ENCODE measurements around the gene MYZAP.

The MYZAP gene

GRCh38 chr15:57640930-57641682, 49.4 kb downstream of the MYZAP start:
- Histone ChIP-seq H3K36me3 (ENCODE audit: insufficient read depth, low read length) (no peaks in the 10 kb centered on the region), H3K79me2 (ENCODE audit: control insufficient read depth, insufficient read depth, low read length, unreplicated experiment) (no peaks in the 10 kb centered on the region), H3K4me3 (ENCODE audit: low read depth, low read length) (no peak overlapping the region), H2AFZ (ENCODE audit: low read length, unreplicated experiment) (no peak overlapping the region), H3K27ac (ENCODE audit: low read depth, low read length) (no peak overlapping the region), H3K27me3 (ENCODE audit: insufficient read depth, low read length) (no peaks in the 10 kb centered on the region), H3K4me1 (ENCODE audit: control insufficient read depth, insufficient read depth, low read length, unreplicated experiment) (no peaks in the 10 kb centered on the region)

GRCh38 chr15:57643826-57644225, 52.1 kb downstream of the MYZAP start:
- H3K27ac ChIP-seq (ENCODE audit: low read depth, low read length): no peak overlapping the region
- no peaks in the 10 kb centered on the region for H3K36me3 ChIP-seq (ENCODE audit: insufficient read depth, low read length)
- no peaks in the 10 kb centered on the region for H3K79me2 ChIP-seq (ENCODE audit: control insufficient read depth, insufficient read depth, low read length, unreplicated experiment)
- H3K4me3 ChIP-seq (ENCODE audit: low read depth, low read length): no peak overlapping the region
- no peak overlapping the region for H2AFZ ChIP-seq (ENCODE audit: low read length, unreplicated experiment)
- peaks cover 5% of the 10 kb centered on the region for H3K4me1 ChIP-seq (ENCODE audit: control insufficient read depth, insufficient read depth, low read length, unreplicated experiment)
- no peaks in the 10 kb centered on the region for H3K27me3 ChIP-seq (ENCODE audit: insufficient read depth, low read length)

- peaks cover 5% of the 10 kb centered on the region for H3K4me1 ChIP-seq (ENCODE audit: control insufficient read depth, insufficient read depth, low read length, unreplicated experiment)
- no peaks in the 10 kb centered on the region for H3K27me3 ChIP-seq (ENCODE audit: insufficient read depth, low read length)
- no peak overlapping the region for H2AFZ ChIP-seq (ENCODE audit: low read length, unreplicated experiment)
- no peaks in the 10 kb centered on the region for H3K79me2 ChIP-seq (ENCODE audit: control insufficient read depth, insufficient read depth, low read length, unreplicated experiment)
- no peaks in the 10 kb centered on the region for H3K36me3 ChIP-seq (ENCODE audit: insufficient read depth, low read length)
- no peak overlapping the region for H3K27ac ChIP-seq (ENCODE audit: low read depth, low read length)
- H3K4me3 ChIP-seq (ENCODE audit: low read depth, low read length): no peak overlapping the region
Observed at GRCh38 chr15:57646087-57646486, 54.4 kb downstream of the MYZAP start.

- Histone ChIP-seq H2AFZ (ENCODE audit: low read length, unreplicated experiment) (no peak overlapping the region), H3K27ac (ENCODE audit: low read depth, low read length) (no peak overlapping the region), H3K79me2 (ENCODE audit: control insufficient read depth, insufficient read depth, low read length, unreplicated experiment) (no peaks in the 10 kb centered on the region), H3K4me3 (ENCODE audit: low read depth, low read length) (no peak overlapping the region), H3K36me3 (ENCODE audit: insufficient read depth, low read length) (no peaks in the 10 kb centered on the region), H3K4me1 (ENCODE audit: control insufficient read depth, insufficient read depth, low read length, unreplicated experiment) (peaks cover 5% of the 10 kb centered on the region), H3K27me3 (ENCODE audit: insufficient read depth, low read length) (no peaks in the 10 kb centered on the region)
Observed at GRCh38 chr15:57647071-57647790, 55.5 kb downstream of the MYZAP start.

GRCh38 chr15:57647791-57648130, 56.1 kb downstream of the MYZAP start:
- H3K4me1 ChIP-seq (ENCODE audit: control insufficient read depth, insufficient read depth, low read length, unreplicated experiment): peaks cover 5% of the 10 kb centered on the region
- no peaks in the 10 kb centered on the region for H3K36me3 ChIP-seq (ENCODE audit: insufficient read depth, low read length)
- no peaks in the 10 kb centered on the region for H3K79me2 ChIP-seq (ENCODE audit: control insufficient read depth, insufficient read depth, low read length, unreplicated experiment)
- H3K27me3 ChIP-seq (ENCODE audit: insufficient read depth, low read length): no peaks in the 10 kb centered on the region
- H2AFZ ChIP-seq (ENCODE audit: low read length, unreplicated experiment): no peak overlapping the region
- no peak overlapping the region for H3K4me3 ChIP-seq (ENCODE audit: low read depth, low read length)
- H3K27ac ChIP-seq (ENCODE audit: low read depth, low read length): no peak overlapping the region

GRCh38 chr15:57649138-57649537, 57.4 kb downstream of the MYZAP start:
- H3K79me2 ChIP-seq (ENCODE audit: control insufficient read depth, insufficient read depth, low read length, unreplicated experiment): no peaks in the 10 kb centered on the region
- no peak overlapping the region for H2AFZ ChIP-seq (ENCODE audit: low read length, unreplicated experiment)
- H3K36me3 ChIP-seq (ENCODE audit: insufficient read depth, low read length): no peaks in the 10 kb centered on the region
- H3K4me1 ChIP-seq (ENCODE audit: control insufficient read depth, insufficient read depth, low read length, unreplicated experiment): peaks cover 5% of the 10 kb centered on the region
- H3K27ac ChIP-seq (ENCODE audit: low read depth, low read length): no peak overlapping the region
- no peaks in the 10 kb centered on the region for H3K27me3 ChIP-seq (ENCODE audit: insufficient read depth, low read length)
- no peak overlapping the region for H3K4me3 ChIP-seq (ENCODE audit: low read depth, low read length)

GRCh38 chr15:57651445-57651844, 59.7 kb downstream of the MYZAP start:
- no peaks in the 10 kb centered on the region for H3K79me2 ChIP-seq (ENCODE audit: control insufficient read depth, insufficient read depth, low read length, unreplicated experiment)
- no peak overlapping the region for H2AFZ ChIP-seq (ENCODE audit: low read length, unreplicated experiment)
- H3K27ac ChIP-seq (ENCODE audit: low read depth, low read length): no peak overlapping the region
- H3K4me3 ChIP-seq (ENCODE audit: low read depth, low read length): no peak overlapping the region
- H3K36me3 ChIP-seq (ENCODE audit: insufficient read depth, low read length): no peaks in the 10 kb centered on the region
- H3K4me1 ChIP-seq (ENCODE audit: control insufficient read depth, insufficient read depth, low read length, unreplicated experiment): peaks cover 5% of the 10 kb centered on the region
- H3K27me3 ChIP-seq (ENCODE audit: insufficient read depth, low read length): no peaks in the 10 kb centered on the region

- H3K27me3 ChIP-seq (ENCODE audit: insufficient read depth, low read length): no peaks in the 10 kb centered on the region
- H3K79me2 ChIP-seq (ENCODE audit: control insufficient read depth, insufficient read depth, low read length, unreplicated experiment): no peaks in the 10 kb centered on the region
- H2AFZ ChIP-seq (ENCODE audit: low read length, unreplicated experiment): no peak overlapping the region
- no peaks in the 10 kb centered on the region for H3K36me3 ChIP-seq (ENCODE audit: insufficient read depth, low read length)
- peaks cover 3% of the 10 kb centered on the region for H3K4me1 ChIP-seq (ENCODE audit: control insufficient read depth, insufficient read depth, low read length, unreplicated experiment)
- H3K27ac ChIP-seq (ENCODE audit: low read depth, low read length): no peak overlapping the region
- no peak overlapping the region for H3K4me3 ChIP-seq (ENCODE audit: low read depth, low read length)
Observed at GRCh38 chr15:57652481-57652880, 60.8 kb downstream of the MYZAP start.

- Histone ChIP-seq H3K27me3 (ENCODE audit: insufficient read depth, low read length) (no peaks in the 10 kb centered on the region), H3K27ac (ENCODE audit: low read depth, low read length) (no peak overlapping the region), H3K4me3 (ENCODE audit: low read depth, low read length) (no peak overlapping the region), H3K4me1 (ENCODE audit: control insufficient read depth, insufficient read depth, low read length, unreplicated experiment) (no peaks in the 10 kb centered on the region), H3K36me3 (ENCODE audit: insufficient read depth, low read length) (no peaks in the 10 kb centered on the region), H3K79me2 (ENCODE audit: control insufficient read depth, insufficient read depth, low read length, unreplicated experiment) (no peaks in the 10 kb centered on the region), H2AFZ (ENCODE audit: low read length, unreplicated experiment) (peak overlapping the region; percentile 36)
Observed at GRCh38 chr15:57654153-57654852, 62.6 kb downstream of the MYZAP start.

GRCh38 chr15:57655053-57655452, 63.3 kb downstream of the MYZAP start:
- H3K79me2 ChIP-seq (ENCODE audit: control insufficient read depth, insufficient read depth, low read length, unreplicated experiment): no peaks in the 10 kb centered on the region
- H3K4me1 ChIP-seq (ENCODE audit: control insufficient read depth, insufficient read depth, low read length, unreplicated experiment): no peaks in the 10 kb centered on the region
- H3K36me3 ChIP-seq (ENCODE audit: insufficient read depth, low read length): no peaks in the 10 kb centered on the region
- no peaks in the 10 kb centered on the region for H3K27me3 ChIP-seq (ENCODE audit: insufficient read depth, low read length)
- H2AFZ ChIP-seq (ENCODE audit: low read length, unreplicated experiment): no peak overlapping the region
- no peak overlapping the region for H3K4me3 ChIP-seq (ENCODE audit: low read depth, low read length)
- no peak overlapping the region for H3K27ac ChIP-seq (ENCODE audit: low read depth, low read length)

All from ACC112 (cell line).